GM11168 (cell line): ENCODE results near the gene DDX42.
"Not testable (repeated sequence)": the region's sequence is repeated elsewhere in the genome, so short reads cannot be mapped to it uniquely, and the experiment has no call there.

ENCODE experiments used
- in situ Hi-C: fragments of 300-500 bp; cut with MboI; formaldehyde crosslinking; loops from one replicate; pipeline ENCODE4 v1.12.0; 2022; ENCODE audit warnings: low sequenced_read_pairs; ENCODE audit not compliant: unreplicated experiment

Gene DDX42

GRCh38 chr17:63859257-63859656, 85.3 kb downstream of the DDX42 start:
- in situ Hi-C loops, result no loop called here

- in situ Hi-C loops, result not testable (repeated sequence)
Measured at GRCh38 chr17:63866625-63867024, 92.7 kb downstream of the DDX42 start.
